PC-9 (cell line): ENCODE data around the gene GRIK3. TPM values are rescaled to one million over a fixed set of nuclear protein-coding genes. Genes with fewer than 3 reads are reported as not detected.

ENCODE experiments used
- BruUV-seq: library from RNA; stranded (reverse); fragments of 400-500 nt; replicated peaks from 2 replicates; lab custom pipeline; 2021; lab: Mats Ljungman, UMichigan
- CTCF ChIA-PET: fragments of 300-600 bp; sonication (Branson Sonifier 250); formaldehyde crosslinking; loops from one replicate; lab custom pipeline; 2022; ENCODE audit warnings: antibody characterized with exemption; lab: Charles Lee
- POLR2A ChIA-PET: fragments of 300-600 bp; sonication (Branson Sonifier 250); formaldehyde crosslinking; loops from one replicate; lab custom pipeline; 2022; ENCODE audit warnings: antibody characterized with exemption; ENCODE audit not compliant: unreplicated experiment; lab: Charles Lee
- DNase-seq, 2 experiments: peaks; one replicate each; pipeline versions ENCODE4 v3.0.0 to v3.0.0-alpha.2; 2015 to 2022; ENCODE audit warnings: mixed read lengths in 1 of 2
- H2AFZ ChIP-seq: fragments of 200-600 bp; sonication (generic); 2 replicates; pipeline ENCODE4 v1.8.1; 2017; ENCODE audit warnings: antibody characterized with exemption
- H3F3A ChIP-seq: fragments of 200-600 bp; sonication (generic); 2 replicates; pipeline ENCODE4 v1.8.1; 2017; ENCODE audit warnings: antibody characterized with exemption, mild to moderate bottlenecking, low read depth; ENCODE audit not compliant: insufficient read depth
- H3K27ac ChIP-seq: fragments of 200-600 bp; sonication (generic); 2 replicates; pipeline ENCODE4 v1.6.1; 2016; ENCODE audit warnings: mixed run types
- H3K27me3 ChIP-seq: fragments of 200-600 bp; sonication (generic); 2 replicates; pipeline ENCODE4 v1.6.1; 2016; ENCODE audit warnings: low read depth, mixed run types; ENCODE audit not compliant: insufficient read depth
- H3K36me3 ChIP-seq: fragments of 200-600 bp; sonication (generic); 2 replicates; pipeline ENCODE4 v1.6.1; 2016; ENCODE audit warnings: low read depth, mixed run types
- H3K4me1 ChIP-seq: fragments of 200-600 bp; sonication (generic); replicated peaks from 2 replicates; pipeline ENCODE4 v1.6.1; 2016; ENCODE audit warnings: mixed run types; ENCODE audit not compliant: insufficient read depth
- H3K4me2 ChIP-seq: fragments of 200-600 bp; sonication (generic); 2 replicates; pipeline ENCODE4 v1.6.1; 2017; ENCODE audit warnings: mixed run types
- H3K4me3 ChIP-seq: fragments of 200-600 bp; sonication (generic); 2 replicates; pipeline ENCODE4 v1.6.1; 2016; ENCODE audit warnings: mixed run types
- H3K79me2 ChIP-seq: fragments of 200-600 bp; sonication (generic); 2 replicates; pipeline ENCODE4 v1.6.1; 2017; ENCODE audit warnings: low read depth, mixed run types
- H3K9me2 ChIP-seq: fragments of 200-600 bp; sonication (generic); 2 replicates; pipeline ENCODE4 v1.8.1; 2017; ENCODE audit warnings: mild to moderate bottlenecking; ENCODE audit not compliant: insufficient read depth
- H3K9me3 ChIP-seq: fragments of 200-600 bp; sonication (generic); 2 replicates; pipeline ENCODE4 v1.8.1; 2016; ENCODE audit warnings: low read depth; ENCODE audit not compliant: insufficient read depth
- H4K20me1 ChIP-seq: fragments of 200-600 bp; sonication (generic); 2 replicates; pipeline ENCODE4 v1.8.1; 2017; ENCODE audit not compliant: insufficient read depth
- CTCF ChIP-seq: fragments of 200-600 bp; sonication (generic); conservative IDR thresholded peaks from 2 replicates; pipeline ENCODE4 v1.6.1; 2017; ENCODE audit warnings: mixed run types, antibody characterized with exemption, mild to moderate bottlenecking, moderate library complexity
- EZH2 ChIP-seq: fragments of 200-600 bp; sonication (generic); IDR thresholded peaks from 2 replicates; pipeline ENCODE4 v1.8.0; 2017; ENCODE audit warnings: antibody characterized with exemption, low read depth
- intact Hi-C: fragments of 100-400 bp; cut with micrococcal nuclease; formaldehyde crosslinking; loops from one replicate; pipeline ENCODE4 v1.10.0; 2022; ENCODE audit not compliant: unreplicated experiment
- total RNA-seq: library from RNA; stranded (reverse); gene quantifications from 2 replicates; pipeline ENCODE4 v1.2.3, GENCODE V29; 2021

The GRIK3 gene
- total RNA-seq, 1 experiment from 2014 or later: not detected

GRCh38 chr1:36861375-36861774 lies 172.9 kb downstream of the GRIK3 start:
- POLR2A ChIA-PET: no interaction called here
- TF ChIP-seq EZH2: no peak
- no peak for TF ChIP-seq CTCF

GRCh38 chr1:36859926-36860325 lies 174.4 kb downstream of the GRIK3 start:
- H3K4me1 ChIP-seq: no peaks in the 10 kb centered on the region
- no peak overlapping the region for H3K4me2 ChIP-seq
- ChIA-PET CTCF (no interaction called here), POLR2A (no interaction called here)
- H3F3A ChIP-seq: no peaks in the 10 kb centered on the region
- H4K20me1 ChIP-seq: no peaks in the 10 kb centered on the region
- TF ChIP-seq EZH2 (no peak), CTCF (no peak)
- intact Hi-C loops: no loop called here
- H2AFZ ChIP-seq: no peak overlapping the region
- H3K79me2 ChIP-seq: no peaks in the 10 kb centered on the region
- H3K4me3 ChIP-seq: no peak overlapping the region
- H3K27me3 ChIP-seq: peaks cover 49% of the 10 kb centered on the region
- no peak for DNase-seq
- no peaks in the 10 kb centered on the region for H3K36me3 ChIP-seq
- H3K27ac ChIP-seq: no peak overlapping the region
- H3K9me2 ChIP-seq: no peaks in the 10 kb centered on the region
- no TSS peak for BruUV-seq
- H3K9me3 ChIP-seq: no peaks in the 10 kb centered on the region

More at GRCh38 chr1:36861375-36861774, 172.9 kb downstream of the GRIK3 start:
- H3K27me3 ChIP-seq: peaks cover 36% of the 10 kb centered on the region
- no peaks in the 10 kb centered on the region for H3K36me3 ChIP-seq
- CTCF ChIA-PET: no interaction called here
- H3K4me3 ChIP-seq: no peak overlapping the region
- H3K9me2 ChIP-seq: no peaks in the 10 kb centered on the region
- no peak overlapping the region for H3K27ac ChIP-seq
- intact Hi-C loops: no loop called here
- no peak for DNase-seq
- no peaks in the 10 kb centered on the region for H3F3A ChIP-seq
- H3K4me2 ChIP-seq: no peak overlapping the region
- no peaks in the 10 kb centered on the region for H3K79me2 ChIP-seq
- no peaks in the 10 kb centered on the region for H3K4me1 ChIP-seq
- H4K20me1 ChIP-seq: no peaks in the 10 kb centered on the region
- BruUV-seq: no TSS peak
- no peak overlapping the region for H2AFZ ChIP-seq
- H3K9me3 ChIP-seq: no peaks in the 10 kb centered on the region

- Histone ChIP-seq H3K27me3 (peaks cover 59% of the 10 kb centered on the region), H3K9me3 (no peaks in the 10 kb centered on the region), H3K4me3 (no peak overlapping the region), H3K36me3 (no peaks in the 10 kb centered on the region), H3F3A (no peaks in the 10 kb centered on the region), H3K27ac (no peak overlapping the region), H3K9me2 (no peaks in the 10 kb centered on the region), H3K4me1 (no peaks in the 10 kb centered on the region), H3K79me2 (no peaks in the 10 kb centered on the region), H2AFZ (no peak overlapping the region), H4K20me1 (no peaks in the 10 kb centered on the region), H3K4me2 (no peak overlapping the region)
- POLR2A ChIA-PET: no interaction called here
- CTCF ChIA-PET: no interaction called here
- intact Hi-C loops: no loop called here
- no peak for TF ChIP-seq EZH2
- TF ChIP-seq CTCF: no peak
- no peak for DNase-seq
- no TSS peak for BruUV-seq
These were observed 175.3 kb downstream of the GRIK3 start for GRCh38 chr1:36858981-36859380.
